A549 (cell line): ENCODE data around the gene ESYT2.
"Not testable (repeated sequence)": the region's sequence is repeated elsewhere in the genome, so short reads cannot be mapped to it uniquely, and the experiment has no call there.

Experiments
- CEBPB ChIP-seq, 2 experiments: fragments of >200 bp in 1 of 2; sonication (Bioruptor Twin) in 1 of 2; formaldehyde crosslinking in 1 of 2; IDR thresholded peaks; 2 replicates each; pipeline ENCODE4 v1.6.1; 2012 to 2016
- TF ChIP-seq, protein P1 (sequence below): fragments of >200 bp; sonication (Bioruptor Twin); formaldehyde crosslinking; IDR thresholded peaks from 3 replicates; pipeline ENCODE4 v1.5.1; 2016

- TF ChIP-seq, protein P1, sequence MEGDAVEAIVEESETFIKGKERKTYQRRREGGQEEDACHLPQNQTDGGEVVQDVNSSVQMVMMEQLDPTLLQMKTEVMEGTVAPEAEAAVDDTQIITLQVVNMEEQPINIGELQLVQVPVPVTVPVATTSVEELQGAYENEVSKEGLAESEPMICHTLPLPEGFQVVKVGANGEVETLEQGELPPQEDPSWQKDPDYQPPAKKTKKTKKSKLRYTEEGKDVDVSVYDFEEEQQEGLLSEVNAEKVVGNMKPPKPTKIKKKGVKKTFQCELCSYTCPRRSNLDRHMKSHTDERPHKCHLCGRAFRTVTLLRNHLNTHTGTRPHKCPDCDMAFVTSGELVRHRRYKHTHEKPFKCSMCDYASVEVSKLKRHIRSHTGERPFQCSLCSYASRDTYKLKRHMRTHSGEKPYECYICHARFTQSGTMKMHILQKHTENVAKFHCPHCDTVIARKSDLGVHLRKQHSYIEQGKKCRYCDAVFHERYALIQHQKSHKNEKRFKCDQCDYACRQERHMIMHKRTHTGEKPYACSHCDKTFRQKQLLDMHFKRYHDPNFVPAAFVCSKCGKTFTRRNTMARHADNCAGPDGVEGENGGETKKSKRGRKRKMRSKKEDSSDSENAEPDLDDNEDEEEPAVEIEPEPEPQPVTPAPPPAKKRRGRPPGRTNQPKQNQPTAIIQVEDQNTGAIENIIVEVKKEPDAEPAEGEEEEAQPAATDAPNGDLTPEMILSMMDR = not testable (repeated sequence)
- not testable (repeated sequence) for TF ChIP-seq CEBPB (IDR thresholded peaks at IDR 0.05)
Observed at GRCh38 chr7:158839177-158839576, 9.9 kb upstream of the ESYT2 start.
